Activated T-cell treated with anti-CD3 and anti-CD28 coated beads, Interleukin-2, amount 50 U/mL, for 1 hour (primary cell): ENCODE measurements around the gene RAD18.

Source experiments
- DNase-seq: peaks from one replicate; pipeline ENCODE4 v3.0.0-alpha.2; 2020

RAD18 gene

DNA sequence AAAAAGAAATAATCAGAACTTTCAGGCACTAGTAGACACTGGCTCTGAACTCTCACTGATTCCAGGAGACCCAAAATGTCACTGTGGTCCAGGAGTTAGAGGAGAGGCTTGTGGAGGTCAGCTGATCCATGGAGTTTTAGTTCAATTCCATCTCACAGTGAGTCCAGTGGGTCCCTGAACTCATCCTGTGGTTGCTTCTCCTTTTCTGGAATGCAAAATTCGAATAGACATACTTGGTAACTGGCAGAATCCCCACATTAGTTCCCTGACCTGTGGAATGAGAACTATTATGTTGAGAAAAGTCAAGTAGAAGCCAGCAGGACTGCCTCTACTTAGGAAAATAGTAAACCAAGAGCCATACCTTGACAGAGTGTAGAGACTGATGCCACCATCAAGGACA, 106.6 kb downstream of the RAD18 start:
- no peak for DNase-seq

DNA sequence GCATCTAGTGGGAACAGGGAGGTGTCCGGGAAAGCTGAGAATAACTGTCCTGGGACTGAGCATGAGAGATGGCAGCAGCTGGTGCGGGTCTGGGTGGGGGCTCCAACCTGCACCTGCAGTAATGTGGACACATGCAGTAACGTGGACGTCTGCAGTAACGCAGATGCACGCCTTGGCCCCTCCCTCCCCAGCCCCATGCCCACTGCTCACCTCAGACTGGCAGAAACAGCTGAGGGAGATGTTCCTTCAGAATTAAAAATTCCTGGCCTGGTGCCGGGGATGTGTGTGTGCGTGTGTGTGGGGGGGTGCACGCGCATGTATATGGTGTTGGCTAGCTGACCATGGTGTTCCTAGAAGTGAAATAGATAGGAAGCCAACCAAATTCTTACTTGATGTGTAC, 107.2 kb downstream of the RAD18 start:
- DNase-seq: no peak

DNA sequence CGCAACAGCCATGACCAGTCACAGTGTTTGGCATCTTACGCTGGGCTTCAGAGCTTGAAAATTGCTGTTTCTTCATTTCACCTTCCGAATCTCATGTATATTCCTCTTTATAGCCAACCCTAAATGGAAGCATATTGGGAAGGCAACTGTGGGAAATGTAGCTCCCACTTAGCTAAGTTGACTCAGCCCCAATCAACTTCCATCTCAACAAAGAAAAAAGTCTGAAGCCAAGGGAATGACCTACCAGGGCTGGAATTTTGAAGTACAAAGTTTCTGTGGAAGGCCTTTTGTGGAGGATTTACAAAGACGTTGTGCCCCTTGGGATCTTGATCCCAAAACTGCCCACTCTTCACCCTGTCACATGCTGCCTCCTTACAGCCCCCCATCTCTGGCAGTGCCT, 108.6 kb downstream of the RAD18 start:
- no peak for DNase-seq

DNA sequence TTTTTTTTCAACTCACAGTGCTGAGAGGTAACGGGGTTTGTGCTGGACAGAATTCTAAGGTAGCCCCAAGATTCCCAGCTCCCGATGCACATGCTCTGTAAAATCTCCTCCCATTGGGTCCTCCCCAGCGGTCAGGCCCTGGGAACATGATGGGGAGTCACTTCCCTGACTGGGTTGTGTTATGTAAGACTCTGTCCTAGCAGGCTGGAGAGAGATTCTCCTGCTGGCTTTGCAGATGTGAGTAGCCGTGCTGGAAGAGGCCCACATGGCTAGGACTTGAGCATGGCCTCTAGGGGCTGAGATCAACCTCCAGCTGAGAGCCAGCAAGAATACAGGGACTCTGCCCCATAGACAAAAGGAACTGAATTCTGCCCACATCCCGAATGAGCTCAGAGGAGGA, 110.2 kb downstream of the RAD18 start:
- DNase-seq: no peak

DNA sequence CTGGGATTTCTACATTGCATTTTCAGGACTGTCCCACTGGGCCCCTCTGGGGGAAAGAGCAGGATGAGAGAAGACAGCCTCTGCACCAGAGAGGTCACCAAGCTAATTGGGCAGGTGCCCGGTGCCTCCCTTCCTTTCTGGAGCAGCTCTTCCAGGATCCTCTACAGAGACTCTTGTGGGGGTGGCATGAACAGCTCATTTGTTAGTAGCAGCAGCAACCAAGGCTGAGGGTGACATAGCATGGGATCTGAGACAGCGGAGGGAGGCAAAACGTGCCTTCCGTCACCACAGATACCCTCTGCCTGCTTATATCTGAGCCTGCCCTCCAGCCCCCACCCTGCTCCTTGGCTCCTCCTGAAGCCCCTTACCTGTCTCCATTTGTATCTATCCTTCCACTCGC, 110.8 kb downstream of the RAD18 start:
- DNase-seq: no peak

- DNase-seq: no peak
Observed at GRCh38 chr3:8851703-8852102, 111.6 kb downstream of the RAD18 start.

- DNase-seq: no peak
Observed at GRCh38 chr3:8848696-8849131, 114.6 kb downstream of the RAD18 start.

DNA sequence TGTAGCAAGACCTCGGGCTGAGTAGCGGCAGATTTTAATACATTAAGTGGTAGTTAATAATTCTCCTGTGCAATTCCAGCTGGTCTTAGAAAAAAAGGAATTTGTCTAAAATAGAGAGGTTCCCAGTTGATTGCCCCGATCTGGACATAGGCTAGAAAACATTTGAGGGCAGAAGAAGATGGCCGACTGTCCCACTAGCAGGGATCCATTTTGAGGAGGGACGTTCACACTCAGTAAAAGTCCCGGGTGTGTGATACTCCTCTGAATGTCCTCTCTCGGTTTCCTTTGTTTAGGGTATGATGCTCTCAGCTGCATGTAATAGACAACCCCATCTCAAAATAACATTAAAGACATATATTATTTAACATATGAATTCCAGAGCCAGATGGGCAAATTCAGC, 116.0 kb downstream of the RAD18 start:
- no peak for DNase-seq

GRCh38 chr3:8846176-8846575, 117.1 kb downstream of the RAD18 start:
- DNase-seq: no peak

DNA sequence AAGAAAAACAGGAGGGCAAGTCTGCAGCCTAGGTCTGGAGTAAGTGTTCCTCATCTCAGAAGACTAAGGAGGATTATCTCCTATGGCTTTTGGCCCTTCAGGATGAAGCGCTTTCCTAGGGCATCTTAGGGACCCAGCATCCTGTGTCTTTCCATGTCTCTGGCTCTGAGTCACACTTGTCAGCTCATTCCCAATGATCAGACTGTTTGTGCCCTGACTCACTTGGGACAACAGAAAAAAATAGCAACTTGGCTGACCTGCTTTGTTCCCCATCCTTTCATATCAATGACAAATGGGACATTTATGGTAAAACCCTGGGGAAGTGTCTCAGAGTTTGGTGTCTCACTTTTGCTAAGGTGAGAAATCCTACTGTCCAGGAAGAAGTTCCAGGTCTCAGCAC, 117.6 kb downstream of the RAD18 start:
- no peak for DNase-seq

DNA sequence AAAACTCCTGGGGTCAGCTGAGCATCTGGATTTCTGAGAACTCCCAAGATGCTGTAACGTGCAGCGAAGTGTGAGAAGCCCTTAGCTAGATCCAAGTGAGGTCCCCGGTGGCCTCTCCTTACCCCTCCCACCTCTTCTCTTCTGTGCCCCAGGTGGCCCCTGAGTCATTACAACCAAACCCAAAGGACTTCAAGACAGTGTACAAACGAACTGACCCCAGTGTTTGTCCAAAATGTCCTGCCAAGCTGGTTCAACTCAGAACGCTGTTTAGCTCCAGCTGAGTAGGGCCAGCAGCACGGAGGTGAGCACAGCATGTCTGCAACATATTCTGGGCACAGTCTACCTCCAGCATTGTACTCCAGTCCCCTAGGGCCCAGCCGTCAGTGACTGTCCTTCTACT, 119.9 kb downstream of the RAD18 start:
- DNase-seq: no peak

GRCh38 chr3:8842293-8842692, 121.0 kb downstream of the RAD18 start:
- no peak for DNase-seq

- DNase-seq: no peak
Observed at GRCh38 chr3:8841472-8841871, 121.8 kb downstream of the RAD18 start.

GRCh38 chr3:8840556-8840955, 122.7 kb downstream of the RAD18 start:
- no peak for DNase-seq

- no peak for DNase-seq
Observed at GRCh38 chr3:8839607-8840325, 123.5 kb downstream of the RAD18 start.

- no peak for DNase-seq
Observed at GRCh38 chr3:8838765-8839423, 124.4 kb downstream of the RAD18 start.

DNA sequence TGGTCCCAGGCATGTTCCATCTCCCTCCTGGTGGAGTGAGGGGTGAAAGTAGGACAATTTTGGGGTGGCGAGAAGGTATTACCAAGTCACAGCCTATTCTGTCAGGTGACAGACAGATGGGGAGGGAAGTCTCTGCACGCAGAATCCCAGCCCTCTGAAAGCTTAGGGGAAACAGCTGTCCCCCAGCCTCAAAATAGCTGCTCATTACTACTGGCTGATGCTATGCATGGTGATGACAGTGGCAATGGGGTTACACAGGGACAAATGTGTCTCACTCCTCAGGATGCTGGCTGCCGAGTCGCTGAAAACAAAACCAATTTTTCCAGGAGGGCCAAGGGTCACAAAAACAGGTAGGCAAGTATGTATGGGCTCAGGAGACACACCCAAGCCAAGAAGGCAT, 125.0 kb downstream of the RAD18 start:
- no peak for DNase-seq

GRCh38 chr3:8837162-8837561, 126.1 kb downstream of the RAD18 start:
- DNase-seq: no peak

GRCh38 chr3:8836096-8836495, 127.2 kb downstream of the RAD18 start:
- no peak for DNase-seq

GRCh38 chr3:8835385-8835784, 127.9 kb downstream of the RAD18 start:
- DNase-seq: no peak

DNA sequence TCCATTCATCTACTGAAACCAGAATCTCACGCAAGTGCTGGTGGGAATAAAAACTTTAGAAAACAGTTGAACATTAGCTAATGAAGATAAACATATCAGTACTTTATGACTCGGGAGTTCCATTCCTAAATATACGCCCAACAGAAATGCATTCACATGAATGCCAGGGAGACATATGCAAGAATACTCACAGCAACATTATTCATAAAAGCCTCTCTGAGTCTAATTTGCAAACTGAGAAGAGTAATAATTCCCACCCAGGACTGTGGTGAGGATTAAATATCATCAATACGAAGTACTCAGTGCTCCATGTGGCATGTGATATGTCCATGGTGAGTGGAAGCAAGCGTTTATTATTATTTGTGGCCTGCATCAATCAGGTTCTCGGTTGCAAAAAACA, 128.3 kb downstream of the RAD18 start:
- DNase-seq: no peak

GRCh38 chr3:8827641-8828040, 135.6 kb downstream of the RAD18 start:
- no peak for DNase-seq
